Activated CD4-positive, alpha-beta T cell treated with anti-CD3 and anti-CD28 coated beads for 36 hours (primary cell): Measurements from ENCODE around the gene TNFSF9. TPM values are rescaled to one million over a fixed set of nuclear protein-coding genes. Genes with fewer than 3 reads are reported as not detected.

Experiments used
- ATAC-seq: fragments of 200-7000 bp; cut with Tn5 transposase; one replicate; pipeline ENCODE4 v1.10.0; 2021; ENCODE audit warnings: mild to moderate bottlenecking, moderate library complexity
- CTCF ChIA-PET: fragments of 350-600 bp; sonication (Branson Sonifier 250); formaldehyde crosslinking; loops from one replicate; lab custom pipeline; 2021; ENCODE audit warnings: antibody characterized with exemption; lab: Charles Lee
- POLR2A ChIA-PET: fragments of 350-600 bp; sonication (Branson Sonifier 250); formaldehyde crosslinking; loops from one replicate; lab custom pipeline; 2021; ENCODE audit warnings: antibody characterized with exemption, inconsistent platforms; lab: Charles Lee
- DNase-seq: peaks from one replicate; pipeline ENCODE4 v3.0.0-alpha.2; 2020
- H3K27ac Mint-ChIP-seq: one replicate; pipeline ENCODE4 v1.8.0; 2021; ENCODE audit warnings: mixed read lengths
- H3K27me3 Mint-ChIP-seq: one replicate; pipeline ENCODE4 v1.8.0; 2021; ENCODE audit warnings: mixed read lengths
- H3K36me3 Mint-ChIP-seq: one replicate; pipeline ENCODE4 v1.8.0; 2021; ENCODE audit warnings: low read depth, mixed read lengths
- H3K4me1 Mint-ChIP-seq: one replicate; pipeline ENCODE4 v1.8.0; 2021; ENCODE audit warnings: mixed read lengths
- H3K4me3 Mint-ChIP-seq: one replicate; pipeline ENCODE4 v1.8.0; 2021; ENCODE audit warnings: mild to moderate bottlenecking, moderate library complexity, mixed read lengths
- H3K9me3 Mint-ChIP-seq: one replicate; pipeline ENCODE4 v1.8.0; 2021; ENCODE audit warnings: low read depth, mixed read lengths
- intact Hi-C, 2 experiments: fragments of 100-400 bp; cut with DNase I in 1 of 2; cut with micrococcal nuclease in 1 of 2; formaldehyde crosslinking; loops; one replicate each; pipeline versions ENCODE4 v1.14.2 to v1.15.1; 2022 to 2024; cut with DNase I, micrococcal nuclease
- total RNA-seq, 2 experiments: library from RNA; stranded (reverse); gene quantifications; one replicate each; pipeline ENCODE4 v1.2.3, GENCODE V29; 2021

TNFSF9 gene, protein sequence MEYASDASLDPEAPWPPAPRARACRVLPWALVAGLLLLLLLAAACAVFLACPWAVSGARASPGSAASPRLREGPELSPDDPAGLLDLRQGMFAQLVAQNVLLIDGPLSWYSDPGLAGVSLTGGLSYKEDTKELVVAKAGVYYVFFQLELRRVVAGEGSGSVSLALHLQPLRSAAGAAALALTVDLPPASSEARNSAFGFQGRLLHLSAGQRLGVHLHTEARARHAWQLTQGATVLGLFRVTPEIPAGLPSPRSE
- total RNA-seq, result under 1 TPM; 0.49 to 0.57 TPM

DNA sequence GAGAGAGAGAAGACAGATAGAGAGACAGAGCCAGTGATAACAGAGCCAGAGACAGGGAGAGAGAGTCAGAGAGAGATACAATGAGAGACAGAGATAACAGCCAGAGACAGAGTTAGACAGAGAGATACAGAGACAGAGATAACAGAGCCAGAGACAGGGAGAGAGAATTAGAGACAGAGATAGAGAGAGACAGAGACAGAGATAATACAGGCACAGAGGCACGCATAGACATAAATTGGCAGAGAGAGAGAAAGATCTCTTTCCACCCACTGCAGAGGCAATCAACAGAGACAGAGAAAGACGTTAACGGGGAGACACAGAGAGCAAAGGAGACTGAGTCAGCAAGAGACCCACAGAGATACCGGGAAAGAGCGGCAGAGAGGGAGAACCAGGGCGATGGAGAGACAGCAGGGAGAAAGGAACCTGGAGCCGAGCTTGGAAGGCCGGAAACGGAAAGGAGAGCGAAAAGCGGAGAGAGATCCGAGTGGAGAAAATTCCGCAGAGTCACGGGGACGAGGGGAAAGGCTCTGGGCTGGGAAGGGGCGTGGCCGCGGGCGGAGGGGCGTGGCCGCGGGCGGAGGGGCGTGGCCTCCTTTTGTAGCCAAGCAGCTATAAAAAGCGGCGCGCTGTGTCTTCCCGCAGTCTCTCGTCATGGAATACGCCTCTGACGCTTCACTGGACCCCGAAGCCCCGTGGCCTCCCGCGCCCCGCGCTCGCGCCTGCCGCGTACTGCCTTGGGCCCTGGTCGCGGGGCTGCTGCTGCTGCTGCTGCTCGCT is at the start of gene TNFSF9:
TNFSF9 (plus strand) TSS at position 641 of the 777 bp plus-strand sequence; CDS start at position 652, 11 bp downstream.
- Mint-ChIP-seq H3K4me1 (peaks cover 30% of the 10 kb centered on the region), H3K27me3 (peaks cover 36% of the 10 kb centered on the region), H3K27ac (peak within 1 kb of the TSS; percentile 80), H3K9me3 (no peaks in the 10 kb centered on the region), H3K4me3 (peak within 1 kb of the TSS; percentile 77), H3K36me3 (no peaks in the 10 kb centered on the region)
- CTCF ChIA-PET, result interaction anchor here (1.0 kb wide), 1 partner anchor 48 kb away, joined by 4 read pairs; no protein-coding TSS in a partner anchor
- POLR2A ChIA-PET, result interaction anchor here (0.6 to 0.7 kb wide), 2 partner anchors 626 to 936 kb away, joined by 3 read pairs; partner anchors contain the start of gene VMAC
- intact Hi-C loops, result loop anchor here in 1 of 2 experiments (1.0 to 5.0 kb wide), 4 partner anchors 14 to 332 kb away; partner anchors contain the start of gene GPR108
- DNase-seq, result peak; percentile 90
- peak; percentile 73 for ATAC-seq

DNA sequence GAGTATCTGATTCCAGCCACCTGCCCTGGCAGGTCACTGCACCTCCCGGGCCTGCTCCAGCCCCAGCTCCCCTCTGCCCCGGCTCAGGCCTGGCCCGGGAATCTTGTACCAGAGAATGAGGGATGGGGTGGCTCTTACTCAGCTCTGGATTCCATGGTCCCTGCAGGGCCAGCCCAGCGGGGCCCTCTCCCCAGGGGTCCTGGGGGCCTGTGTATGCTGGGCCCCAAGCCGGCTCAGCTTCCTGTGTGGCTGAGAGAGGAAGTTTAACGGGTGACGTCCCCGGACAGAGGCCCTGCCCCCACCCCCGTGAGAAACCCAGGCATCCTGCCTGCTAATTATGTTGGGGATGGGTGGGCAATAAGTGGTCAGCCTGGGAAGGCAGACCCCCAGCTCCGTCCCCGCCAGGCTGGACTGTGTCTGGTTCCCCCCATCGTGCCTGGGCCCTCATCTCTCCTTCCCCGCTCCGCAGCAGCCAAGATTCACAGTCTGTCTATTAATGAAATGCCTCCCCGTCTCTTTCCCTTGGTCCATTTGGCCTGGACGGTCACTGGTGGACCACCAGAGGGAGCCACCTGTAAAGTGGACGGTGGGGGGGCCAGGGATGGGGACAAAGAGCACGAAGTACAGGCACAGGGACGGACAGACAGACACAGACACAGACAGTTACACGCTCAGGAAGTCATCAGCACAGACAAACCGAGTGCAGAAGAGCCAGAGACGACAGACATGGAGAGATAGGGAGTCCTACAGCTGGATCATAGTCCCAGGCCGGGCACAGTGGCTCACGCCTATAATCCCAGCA is 49.1 kb upstream of the TNFSF9 start, which contains the start of gene DENND1C:
DENND1C (minus strand) TSS at position 247 of the 802 bp plus-strand sequence; CDS start at position 155, 92 bp downstream.
- Mint-ChIP-seq H3K4me1 (peaks cover 25% of the 10 kb centered on the region), H3K9me3 (no peaks in the 10 kb centered on the region), H3K36me3 (peaks cover 2% of the 10 kb centered on the region), H3K27ac (peak within 1 kb of the TSS; percentile 96), H3K27me3 (no peaks in the 10 kb centered on the region), H3K4me3 (peak within 1 kb of the TSS; percentile 88)
- DNase-seq (peak; percentile 84), ATAC-seq (peak; percentile 79)
- intact Hi-C loops, result loop anchor here (1.0 to 2.0 kb wide), 3 partner anchors 21 to 108 kb away; no protein-coding TSS in a partner anchor
- POLR2A ChIA-PET, result interaction anchor here (0.5 to 1.8 kb wide), 6 partner anchors 10 to 298 kb away, joined by 3 to 6 read pairs (median 4); partner anchors contain the start of gene KHSRP
- CTCF ChIA-PET, result interaction anchor here (0.5 to 1.3 kb wide), 6 partner anchors 10 to 332 kb away, joined by 3 to 7 read pairs (median 4); partner anchors contain the start of gene TNFSF9

DNA sequence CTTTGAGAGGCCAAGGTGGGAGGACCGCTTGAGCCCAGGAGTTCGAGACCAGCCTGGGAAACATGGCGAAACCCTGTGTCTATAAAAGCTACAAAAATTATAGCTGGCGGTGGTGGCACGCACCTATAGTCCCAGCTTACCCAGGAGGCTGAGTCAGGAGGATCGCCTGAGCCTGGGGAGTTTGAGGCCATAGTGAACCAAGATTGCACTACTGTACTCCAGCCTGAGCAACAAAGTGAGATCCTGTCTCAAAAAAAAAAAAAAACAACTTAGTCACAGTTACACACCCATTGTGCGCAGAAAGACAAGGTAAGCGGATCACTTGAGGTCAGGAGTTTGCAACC is 48.5 kb upstream of the TNFSF9 start:
- H3K36me3 Mint-ChIP-seq, result peaks cover 2% of the 10 kb centered on the region
- POLR2A ChIA-PET, result interaction anchor here (0.7 kb wide), 2 partner anchors 55 to 58 kb away, joined by 3 to 4 read pairs; partner anchors contain the start of gene KHSRP
- DNase-seq (peak; percentile 66), ATAC-seq (peak; percentile 61)
- peaks cover 25% of the 10 kb centered on the region for H3K4me1 Mint-ChIP-seq
- intact Hi-C loops, result loop anchor here (1.0 to 2.0 kb wide), 2 partner anchors 22 to 34 kb away; no protein-coding TSS in a partner anchor
- H3K27ac Mint-ChIP-seq, result peak overlapping the region; percentile 96
- no peaks in the 10 kb centered on the region for H3K9me3 Mint-ChIP-seq
- H3K27me3 Mint-ChIP-seq, result no peaks in the 10 kb centered on the region
- CTCF ChIA-PET, result interaction anchor here (0.6 to 1.0 kb wide), 3 partner anchors 15 to 289 kb away, joined by 4 read pairs; partner anchors contain the start of gene TNFSF9
- H3K4me3 Mint-ChIP-seq, result peak overlapping the region; percentile 88

DNA sequence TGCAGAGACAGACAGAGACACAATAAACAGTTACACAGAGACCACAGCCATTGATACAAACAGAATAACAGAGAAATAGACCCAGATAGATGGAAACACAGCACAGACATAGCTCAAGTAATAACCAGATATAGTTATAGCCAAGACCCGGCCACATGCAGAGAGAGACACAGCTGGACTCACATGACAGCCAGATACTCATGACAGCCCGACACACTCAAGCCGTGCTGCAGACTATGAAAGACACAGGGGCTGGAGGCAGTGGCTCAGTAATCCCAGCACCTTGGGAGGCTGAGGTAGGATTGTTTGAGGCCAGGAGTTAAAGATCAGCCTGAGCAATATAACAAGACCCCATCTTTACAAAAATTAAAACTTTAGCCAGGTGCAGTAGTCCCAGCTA is 47.6 kb upstream of the TNFSF9 start:
- peaks cover 25% of the 10 kb centered on the region for H3K4me1 Mint-ChIP-seq
- H3K27ac Mint-ChIP-seq, result peak overlapping the region; percentile 96
- peaks cover 2% of the 10 kb centered on the region for H3K36me3 Mint-ChIP-seq
- peak overlapping the region; percentile 9 for H3K4me3 Mint-ChIP-seq
- ATAC-seq, result no peak
- POLR2A ChIA-PET, result no interaction called here
- no peak for DNase-seq
- no peaks in the 10 kb centered on the region for H3K27me3 Mint-ChIP-seq
- intact Hi-C loops, result loop anchor here in 1 of 2 experiments (2.0 kb wide), 1 partner anchor 34 kb away; no protein-coding TSS in a partner anchor
- CTCF ChIA-PET, result interaction anchor here (0.9 kb wide), 1 partner anchor 265 kb away, joined by 3 read pairs; no protein-coding TSS in a partner anchor
- H3K9me3 Mint-ChIP-seq, result no peaks in the 10 kb centered on the region

DNA sequence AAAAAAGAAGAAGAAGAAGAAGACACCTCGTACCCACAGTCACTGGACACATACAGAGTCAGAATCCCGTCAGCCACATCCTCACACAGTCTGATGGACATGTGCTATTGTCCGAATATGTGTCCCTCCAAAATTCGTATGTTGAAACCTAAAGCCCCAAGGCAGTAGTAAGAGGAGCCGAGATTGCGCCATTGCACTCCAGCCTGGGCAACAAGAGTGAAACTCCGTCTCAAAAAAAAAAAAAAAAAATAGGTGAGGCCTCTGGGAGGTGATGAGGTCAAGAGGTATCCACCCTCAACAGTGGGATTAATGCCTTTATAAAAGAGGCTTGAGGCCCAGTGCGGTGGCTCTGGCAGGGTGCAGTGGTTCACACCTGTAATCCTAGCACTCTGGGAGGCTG is 46.6 kb upstream of the TNFSF9 start:
- intact Hi-C loops, result no loop called here
- CTCF ChIA-PET, result interaction anchor here (0.6 kb wide), 1 partner anchor 784 kb away, joined by 3 read pairs; no protein-coding TSS in a partner anchor
- Mint-ChIP-seq H3K4me3 (no peak overlapping the region), H3K9me3 (no peaks in the 10 kb centered on the region), H3K36me3 (peaks cover 2% of the 10 kb centered on the region), H3K27me3 (no peaks in the 10 kb centered on the region), H3K4me1 (peaks cover 26% of the 10 kb centered on the region), H3K27ac (no peak overlapping the region)
- no peak for DNase-seq
- ATAC-seq, result no peak
- POLR2A ChIA-PET, result no interaction called here

DNA sequence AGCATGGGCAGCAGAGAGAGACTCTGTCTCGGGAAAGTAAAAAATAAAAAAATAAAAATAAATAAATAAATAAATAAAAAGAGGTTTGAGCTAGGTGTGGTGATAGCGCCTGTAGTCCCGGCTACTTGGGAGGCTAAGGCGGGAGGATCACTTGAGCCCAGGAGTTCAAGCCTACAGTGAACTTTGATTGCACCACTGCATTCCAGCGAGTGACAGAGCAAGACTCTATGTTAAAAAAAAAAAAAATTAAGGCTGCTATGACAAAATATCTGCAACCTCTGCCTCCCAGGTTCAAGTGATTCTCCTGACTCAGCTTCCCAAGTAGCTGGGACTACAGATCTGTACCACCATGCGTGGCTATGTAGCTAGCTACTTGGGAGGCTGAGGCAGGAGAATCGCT is 46.0 kb upstream of the TNFSF9 start:
- ChIA-PET CTCF (interaction anchor here (0.6 kb wide), 1 partner anchor 783 kb away, joined by 3 read pairs; no protein-coding TSS in a partner anchor), POLR2A (interaction anchor here (0.6 kb wide), 1 partner anchor 1926 kb away, joined by 5 read pairs; no protein-coding TSS in a partner anchor)
- Mint-ChIP-seq H3K36me3 (peaks cover 2% of the 10 kb centered on the region), H3K9me3 (no peaks in the 10 kb centered on the region), H3K4me3 (no peak overlapping the region), H3K4me1 (peaks cover 27% of the 10 kb centered on the region), H3K27ac (no peak overlapping the region), H3K27me3 (no peaks in the 10 kb centered on the region)
- ATAC-seq (no peak), DNase-seq (no peak)
- intact Hi-C loops, result no loop called here

DNA sequence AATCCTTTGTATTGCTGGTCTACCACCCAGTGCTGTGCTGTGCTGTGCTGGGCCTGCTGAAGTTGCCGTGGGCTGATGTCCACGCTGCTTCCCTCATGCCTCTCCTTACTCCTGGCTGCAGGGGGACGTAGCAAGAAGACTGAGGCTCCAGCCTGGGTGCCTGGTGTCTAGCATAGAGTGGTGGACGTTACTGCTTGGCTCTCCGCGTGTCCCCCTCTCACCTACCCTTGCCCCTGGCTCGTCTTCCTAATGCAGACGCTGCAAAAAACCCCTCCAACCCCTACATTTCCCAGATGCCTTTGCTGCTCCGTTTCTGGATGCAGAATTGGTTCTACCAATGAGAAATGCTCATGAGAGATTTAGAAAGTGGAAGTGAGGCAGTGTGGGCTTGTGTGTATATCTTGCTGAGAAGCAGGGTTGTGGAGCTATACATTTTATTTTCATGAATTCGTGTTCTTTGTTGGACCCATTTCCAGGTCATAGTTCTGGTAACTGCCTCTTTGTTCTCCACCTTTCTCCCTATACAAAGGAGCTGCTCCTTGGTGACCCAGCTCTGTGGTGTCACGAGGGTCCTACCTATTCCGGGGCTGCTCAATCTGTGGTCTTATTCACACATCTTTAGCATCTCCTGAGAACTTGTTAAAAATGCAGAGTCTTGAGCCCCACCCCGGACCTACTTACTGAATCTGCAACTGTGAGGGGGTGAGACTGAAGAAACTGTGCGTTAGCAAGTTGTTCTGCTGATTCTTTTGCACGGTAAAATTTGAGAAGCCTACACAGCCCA is 41.4 kb upstream of the TNFSF9 start:
- intact Hi-C loops, result no loop called here
- H3K27ac Mint-ChIP-seq, result peak overlapping the region; percentile 73
- H3K4me3 Mint-ChIP-seq, result peak overlapping the region; percentile 67
- no peaks in the 10 kb centered on the region for H3K36me3 Mint-ChIP-seq
- peaks cover 3% of the 10 kb centered on the region for H3K9me3 Mint-ChIP-seq
- ATAC-seq, result peak; percentile 89
- peaks cover 19% of the 10 kb centered on the region for H3K4me1 Mint-ChIP-seq
- CTCF ChIA-PET, result interaction anchor here (0.6 kb wide), 1 partner anchor 218 kb away, joined by 5 read pairs; no protein-coding TSS in a partner anchor
- POLR2A ChIA-PET, result no interaction called here
- no peaks in the 10 kb centered on the region for H3K27me3 Mint-ChIP-seq
- DNase-seq, result peak; percentile 33

DNA sequence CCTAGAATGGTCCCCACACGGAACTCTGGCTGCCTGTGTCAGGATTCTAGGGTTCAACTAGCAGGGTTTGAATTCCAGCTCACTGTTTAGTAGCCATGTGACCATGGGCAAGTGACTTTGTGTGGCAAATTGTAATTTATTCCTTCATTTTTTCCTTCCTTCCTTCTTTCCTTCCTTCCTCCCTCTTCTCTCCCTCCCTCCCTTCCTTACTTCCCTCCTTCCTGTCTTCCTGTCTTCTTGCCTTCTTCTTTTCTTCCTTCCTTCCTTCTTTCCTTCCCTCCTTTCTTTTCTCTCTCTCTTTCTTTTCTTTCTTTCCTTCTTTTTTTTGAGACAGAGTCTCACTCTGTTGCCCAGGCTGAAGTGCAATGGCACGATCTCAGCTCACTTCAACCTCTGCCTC is 40.7 kb upstream of the TNFSF9 start:
- ChIA-PET CTCF (interaction anchor here (0.6 kb wide), 1 partner anchor 217 kb away, joined by 5 read pairs; no protein-coding TSS in a partner anchor), POLR2A (no interaction called here)
- ATAC-seq (no peak), DNase-seq (no peak)
- Mint-ChIP-seq H3K4me3 (peak overlapping the region; percentile 67), H3K9me3 (peaks cover 3% of the 10 kb centered on the region), H3K27me3 (no peaks in the 10 kb centered on the region), H3K36me3 (no peaks in the 10 kb centered on the region), H3K27ac (peak overlapping the region; percentile 73), H3K4me1 (peaks cover 19% of the 10 kb centered on the region)
- intact Hi-C loops, result no loop called here

DNA sequence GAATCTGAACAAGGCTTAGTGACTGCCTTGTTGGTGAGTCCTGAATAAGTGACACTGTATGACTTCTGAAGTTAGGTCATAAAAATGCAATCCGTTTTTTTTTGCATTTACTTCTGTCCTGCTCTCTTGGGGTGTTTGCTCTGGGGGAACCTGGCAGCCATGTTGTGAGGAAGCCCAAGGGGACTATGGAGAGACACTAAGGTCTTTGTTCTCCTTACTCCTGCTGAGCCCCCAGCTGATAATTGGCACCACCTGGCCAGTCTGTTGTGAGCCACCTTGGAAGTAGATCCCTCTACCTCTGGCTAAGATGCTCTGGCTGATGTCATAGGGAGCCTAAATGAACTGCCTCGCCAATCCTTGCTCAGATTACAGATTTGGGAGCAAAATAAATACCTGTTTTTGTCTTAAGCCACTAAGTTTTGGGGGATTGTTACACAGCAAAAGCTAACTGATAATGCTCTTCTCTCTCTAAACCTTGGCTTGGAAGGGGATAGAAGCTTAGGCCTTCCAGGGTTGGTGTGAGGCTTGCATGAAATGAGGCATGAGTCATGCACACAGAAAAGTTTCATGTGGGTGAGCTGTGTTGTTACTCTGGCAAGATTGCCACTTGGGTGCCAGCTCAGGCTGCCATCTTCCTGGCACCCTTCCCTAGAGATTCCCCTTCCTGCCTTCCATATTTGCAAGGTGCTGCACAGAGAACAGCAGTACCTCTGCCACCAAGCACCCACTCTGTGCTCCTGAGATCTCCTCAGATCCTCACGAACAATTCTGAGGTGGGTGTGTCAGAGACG is 38.8 kb upstream of the TNFSF9 start:
- ChIA-PET POLR2A (interaction anchor here (0.6 to 1.7 kb wide), 2 partner anchors 11 to 246 kb away, joined by 5 to 6 read pairs; partner anchors contain the start of gene DENND1C), CTCF (interaction anchor here (0.7 to 1.7 kb wide), 3 partner anchors 11 to 162 kb away, joined by 3 to 7 read pairs (median 4); partner anchors contain the start of gene DENND1C)
- H3K9me3 Mint-ChIP-seq, result peaks cover 3% of the 10 kb centered on the region
- DNase-seq (no peak), ATAC-seq (peak; percentile 57)
- H3K36me3 Mint-ChIP-seq, result no peaks in the 10 kb centered on the region
- H3K4me3 Mint-ChIP-seq, result no peak overlapping the region
- H3K27ac Mint-ChIP-seq, result peak overlapping the region; percentile 3
- intact Hi-C loops, result no loop called here
- peaks cover 19% of the 10 kb centered on the region for H3K4me1 Mint-ChIP-seq
- no peaks in the 10 kb centered on the region for H3K27me3 Mint-ChIP-seq
